HG03064 (cell line): ENCODE measurements around the gene TGOLN2.
A peak's percentile ranks its signal among the peaks of the same experiment; 100 is the strongest.
"Not testable (repeated sequence)": the region's sequence is repeated elsewhere in the genome, so short reads cannot be mapped to it uniquely, and the experiment has no call there.

ENCODE experiments used
- ATAC-seq: cut with Tn5 transposase; IDR thresholded peaks from one replicate; pipeline ENCODE4 v1.9.1; 2021; ENCODE audit warnings: low read depth; ENCODE audit not compliant: unreplicated experiment

Gene TGOLN2

GRCh38 chr2:85327822-85328617, at the start of gene TGOLN2:
TSS of gene TGOLN2 (minus strand) at chr2:85327989. CDS start at chr2:85327962, 27 bp downstream.
- ATAC-seq, result peak; percentile 88

GRCh38 chr2:85377083-85377482, 49.3 kb upstream of the TGOLN2 start:
- no peak for ATAC-seq

DNA sequence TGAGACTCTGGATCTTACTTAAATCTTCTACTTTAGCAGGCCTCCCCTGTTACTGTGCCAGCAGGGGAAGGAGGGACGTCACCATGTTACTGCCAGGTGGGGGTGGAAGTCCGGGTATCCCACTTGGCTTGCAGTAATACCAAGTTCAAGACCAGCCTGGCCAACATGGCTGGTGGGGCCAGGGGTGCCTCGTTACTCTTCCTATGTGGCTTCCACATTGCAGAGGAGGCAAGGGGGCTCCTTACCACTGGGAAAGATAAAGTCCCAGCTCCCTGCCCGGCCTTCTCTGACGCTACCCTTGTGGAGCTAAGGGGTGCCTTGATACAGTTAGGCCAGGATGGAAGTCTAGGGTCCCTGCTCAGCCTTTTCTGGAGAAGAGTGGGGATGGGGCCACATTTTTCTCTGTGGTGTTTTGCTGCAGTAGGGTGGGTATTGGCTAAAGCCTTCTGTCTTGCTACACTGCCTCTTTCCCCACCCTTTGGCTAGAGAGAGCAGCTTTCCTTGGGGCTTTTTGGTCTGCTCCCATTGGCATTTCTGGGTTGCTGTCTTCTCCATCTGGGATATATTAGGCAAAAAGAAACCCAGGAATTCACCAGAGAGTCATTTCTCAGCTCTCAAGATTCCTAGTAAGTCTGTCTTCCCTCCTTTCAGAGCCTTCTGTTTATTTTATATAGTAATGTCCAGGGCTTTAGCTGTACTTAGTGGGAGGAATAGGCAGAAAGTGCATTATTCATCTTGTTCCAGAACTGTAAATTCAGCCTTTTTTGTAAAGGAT, 48.7 kb upstream of the TGOLN2 start:
- ATAC-seq, result no peak

GRCh38 chr2:85371045-85371444, 43.3 kb upstream of the TGOLN2 start:
- ATAC-seq, result no peak

DNA sequence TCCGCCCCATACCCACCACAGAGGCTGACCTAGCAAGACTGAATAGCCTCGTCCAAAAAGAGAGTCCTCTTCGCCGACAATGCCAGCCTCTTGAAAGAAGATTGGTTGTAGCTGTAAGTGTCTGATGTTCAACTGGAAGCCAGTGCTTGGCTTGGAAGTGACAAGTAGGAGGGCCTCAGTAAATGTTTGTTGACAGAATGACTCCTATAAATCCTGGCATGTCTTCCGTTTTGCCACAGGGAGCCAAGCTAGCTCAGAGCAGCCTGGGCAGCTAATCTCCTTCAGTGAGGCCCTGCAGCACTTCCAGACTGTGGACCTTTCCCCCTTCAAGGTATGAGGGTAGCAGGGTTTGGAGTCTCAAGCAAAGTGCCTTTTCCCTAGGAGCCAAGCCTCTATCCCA, 41.7 kb upstream of the TGOLN2 start:
- no peak for ATAC-seq

DNA sequence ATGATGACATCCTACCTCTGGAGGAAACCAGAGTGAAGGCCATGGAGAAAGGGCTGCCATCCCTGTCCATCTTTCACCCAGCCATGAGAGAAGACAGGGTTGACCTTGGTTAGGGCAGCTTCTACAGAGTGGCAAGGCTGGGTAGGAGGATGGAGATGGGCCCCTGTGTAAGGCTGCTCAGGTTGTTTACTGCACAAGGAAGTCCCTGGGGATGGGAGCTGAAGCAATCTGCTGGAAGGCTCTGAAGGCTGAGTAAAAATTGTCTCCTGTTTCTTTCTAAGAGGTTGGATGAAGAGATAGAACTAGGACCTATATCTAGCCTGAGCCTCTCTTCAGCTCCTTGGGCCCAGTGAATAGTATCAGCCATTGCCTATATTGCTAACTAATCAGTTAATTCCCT, 41.1 kb upstream of the TGOLN2 start:
- ATAC-seq, result no peak

DNA sequence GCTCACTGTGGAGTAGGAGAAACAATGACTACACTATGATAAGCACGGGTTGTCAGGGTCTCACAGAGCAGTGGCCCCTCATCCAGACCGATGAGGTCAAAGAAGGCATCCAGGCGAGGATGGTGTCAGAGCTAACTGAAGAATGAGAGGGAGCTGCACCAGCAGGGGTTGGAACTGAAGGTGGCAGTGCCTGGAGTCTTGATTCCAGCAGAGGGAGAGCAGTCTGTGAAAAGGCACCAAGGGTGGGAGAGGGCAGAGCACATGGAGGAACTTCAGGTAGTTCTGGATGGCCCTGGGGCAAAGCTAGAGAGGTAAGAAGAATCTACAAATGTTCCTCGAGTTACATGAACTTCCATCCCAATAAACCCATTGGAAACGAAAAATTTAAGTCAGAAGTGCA, 39.4 kb upstream of the TGOLN2 start:
- ATAC-seq, result no peak

DNA sequence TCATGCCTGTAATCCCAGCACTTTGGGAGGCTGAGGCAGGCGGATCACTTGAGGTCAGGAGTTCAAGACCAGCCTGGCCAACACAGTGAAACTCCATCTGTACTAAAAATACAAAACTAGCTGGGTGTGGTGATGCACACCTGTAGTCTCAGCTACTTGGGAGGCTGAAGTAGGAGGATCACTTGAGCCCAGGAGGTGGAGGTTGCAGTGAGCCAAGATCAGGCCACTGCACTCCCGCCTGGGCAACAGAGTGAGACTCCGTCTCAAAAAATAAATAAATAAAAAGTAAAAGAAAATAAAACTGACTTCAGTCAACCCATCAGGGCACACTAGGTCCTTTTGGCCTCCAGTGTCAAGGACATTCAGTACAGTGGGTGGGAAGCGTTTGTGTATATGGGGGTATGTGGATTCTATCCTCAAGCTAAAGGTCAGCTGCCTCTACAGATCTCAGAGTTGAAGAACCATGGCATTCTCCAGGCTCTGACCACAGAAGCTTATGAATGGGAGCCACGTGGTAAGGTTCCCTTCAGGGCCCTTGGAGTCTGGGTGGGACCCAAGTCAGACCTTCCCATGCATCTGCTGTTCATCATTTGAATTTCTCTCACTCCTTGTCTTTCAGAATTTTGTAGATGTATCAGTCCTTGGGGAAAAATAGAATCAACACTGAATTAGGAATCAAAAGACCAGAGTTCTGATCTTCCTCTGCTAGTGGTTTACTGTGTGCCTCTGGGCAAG, 35.0 kb upstream of the TGOLN2 start:
- not testable (repeated sequence) for ATAC-seq

- ATAC-seq, result no peak
These were observed 29.9 kb upstream of the TGOLN2 start for GRCh38 chr2:85357736-85358135.

GRCh38 chr2:85356186-85356585, 28.4 kb upstream of the TGOLN2 start:
- ATAC-seq, result no peak

DNA sequence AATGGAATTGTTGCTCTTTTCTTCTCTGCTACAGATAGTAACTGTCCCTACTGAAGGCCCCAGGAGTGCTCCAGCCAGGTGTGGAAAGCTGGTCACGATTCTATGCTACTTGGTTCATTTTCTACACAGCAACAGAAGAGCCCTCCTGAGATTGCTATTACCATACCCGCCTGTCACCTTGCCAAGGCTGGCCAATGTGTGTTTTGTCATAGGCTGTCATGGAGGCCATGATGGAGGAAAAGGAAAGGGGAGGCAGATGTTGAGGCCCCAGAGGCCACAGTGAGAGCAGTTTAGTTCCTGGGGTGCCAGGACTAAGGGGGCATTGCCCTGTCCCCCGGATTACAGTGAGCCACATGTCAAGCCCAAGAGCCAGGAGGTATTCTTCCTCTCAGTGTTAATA, 27.7 kb upstream of the TGOLN2 start:
- no peak for ATAC-seq

DNA sequence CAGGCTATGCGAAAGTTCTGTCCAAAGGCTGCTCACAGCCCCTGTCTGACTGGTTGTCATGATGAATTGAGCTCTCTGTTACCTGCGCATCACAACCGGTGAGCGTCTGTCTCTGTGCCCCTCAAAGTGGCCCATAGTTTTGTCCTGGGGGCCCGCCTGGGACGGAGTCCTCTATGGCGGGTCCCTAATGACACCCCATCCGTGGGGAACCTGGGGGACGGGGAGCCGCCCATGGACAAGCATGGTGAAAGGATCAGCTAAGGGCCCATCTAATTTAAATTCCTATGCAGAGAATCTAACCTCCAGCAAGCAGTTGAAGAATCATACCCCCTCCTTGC, 27.3 kb upstream of the TGOLN2 start:
- no peak for ATAC-seq

DNA sequence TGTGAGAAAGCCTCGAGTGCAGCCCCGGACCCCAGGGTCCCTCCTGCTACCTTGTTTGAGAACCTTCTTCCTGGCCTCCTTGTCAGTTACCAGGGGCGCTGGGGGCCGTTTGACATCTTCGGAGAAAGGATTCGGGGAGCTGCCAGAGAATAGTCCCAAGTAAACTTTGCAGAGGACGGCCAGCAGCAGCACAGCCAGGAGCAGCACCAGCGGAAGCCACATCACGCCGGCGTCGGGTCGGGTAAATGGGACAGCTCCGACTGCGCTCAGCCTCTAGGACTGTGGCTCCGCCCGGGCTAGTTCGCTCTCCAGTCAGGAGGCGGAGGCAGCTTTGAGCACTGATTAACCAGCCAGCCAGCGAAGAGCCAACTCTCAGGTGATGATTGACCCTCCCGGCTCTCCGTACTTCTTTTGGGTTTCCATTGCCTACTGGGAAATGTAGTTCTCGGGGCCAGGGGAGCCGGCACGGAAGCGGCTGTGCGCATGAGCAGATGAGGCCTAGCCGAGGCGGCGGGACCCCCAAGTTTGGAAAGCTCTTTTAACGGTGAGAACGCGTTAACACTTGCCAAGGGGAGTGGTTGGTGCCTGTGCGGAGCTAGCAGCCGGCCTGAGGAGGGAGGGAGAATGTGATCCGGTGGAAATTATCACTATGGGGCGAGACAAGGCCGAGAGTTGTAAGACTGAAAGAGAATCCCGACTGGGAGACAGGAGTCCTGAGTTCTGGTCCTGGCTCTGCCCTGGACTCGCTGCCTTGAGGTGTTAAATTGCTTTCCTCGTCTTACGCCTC, 26.7 kb upstream of the TGOLN2 start, which contains the start of the genes ELMOD3 and RETSAT:
Gene ELMOD3, plus strand, starts transcription at position 484 of the 787 bp plus-strand sequence. CDS start 2,430 bp downstream, outside the sequence.
Gene RETSAT, minus strand, starts transcription at position 243 of the 787 bp plus-strand sequence. Its CDS starts 21 bp downstream, at position 222.
- peak; percentile 93 for ATAC-seq

DNA sequence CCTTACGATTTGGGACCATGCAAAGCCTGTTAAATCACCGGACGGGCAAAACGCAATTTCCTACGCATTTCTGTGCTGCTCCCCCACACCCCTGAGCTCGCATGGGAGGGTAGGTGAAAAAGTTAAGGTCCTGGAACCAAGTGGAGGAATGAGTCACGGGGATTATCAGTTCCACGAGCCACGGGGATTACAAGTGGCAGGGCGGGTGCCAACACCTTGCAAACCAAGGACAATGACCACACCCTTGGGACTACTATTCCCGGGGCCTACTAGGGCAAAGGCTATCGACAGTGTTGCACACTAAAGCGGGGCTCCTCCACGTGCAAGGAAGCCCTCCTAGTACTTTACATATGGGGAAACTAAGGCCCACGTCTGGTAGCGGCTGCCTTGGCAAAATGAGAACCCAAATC, 26.1 kb upstream of the TGOLN2 start:
- no peak for ATAC-seq

DNA sequence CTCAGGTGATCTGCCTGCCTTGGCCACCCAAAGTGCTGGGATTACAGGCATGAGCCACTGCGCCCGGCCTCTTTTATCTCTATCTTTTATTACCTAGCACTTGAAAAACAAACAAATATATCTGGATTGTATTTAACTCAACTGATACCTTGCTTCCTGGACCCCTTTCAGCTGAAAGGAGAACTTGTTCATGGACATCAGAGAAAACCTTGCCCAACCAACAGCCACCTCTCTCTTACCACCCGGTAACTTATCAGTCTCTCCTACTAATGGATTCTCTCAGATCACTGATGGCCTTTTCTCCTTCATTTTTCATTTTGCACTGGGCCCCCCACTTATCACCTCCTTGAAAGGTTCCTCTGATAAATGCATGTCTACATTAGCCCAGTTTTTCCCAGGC, 19.8 kb upstream of the TGOLN2 start:
- no peak for ATAC-seq

DNA sequence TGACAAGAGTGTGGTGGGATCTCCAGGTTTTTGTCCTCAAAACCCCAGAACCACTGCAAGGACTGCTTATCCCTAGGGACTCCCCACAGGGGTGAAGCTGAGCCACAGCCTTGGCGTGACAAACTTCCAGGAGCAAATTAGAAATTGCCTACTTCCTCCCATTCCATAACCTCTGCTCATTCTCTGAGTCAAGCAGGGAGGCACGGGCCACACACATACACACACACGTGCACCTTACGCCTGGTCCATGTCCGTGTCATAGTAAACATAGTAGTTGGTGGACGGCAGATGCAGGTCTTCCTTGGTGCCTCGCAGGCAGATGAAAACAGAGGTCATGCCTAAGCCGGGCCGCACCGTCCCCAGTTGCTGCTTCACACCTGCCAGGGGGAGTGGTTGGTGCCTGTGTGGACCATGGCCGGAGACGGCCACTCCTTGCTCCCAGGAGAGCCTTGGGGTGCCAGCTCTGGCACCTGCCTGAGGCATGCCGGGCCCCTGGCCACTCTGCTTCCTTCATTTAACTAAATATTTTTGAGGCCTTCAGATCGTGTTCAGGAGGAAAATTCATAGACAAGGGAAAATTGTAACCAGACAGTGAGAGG, 16.7 kb upstream of the TGOLN2 start:
- ATAC-seq, result no peak

GRCh38 chr2:85343207-85343895, 15.6 kb upstream of the TGOLN2 start:
- not testable (repeated sequence) for ATAC-seq

DNA sequence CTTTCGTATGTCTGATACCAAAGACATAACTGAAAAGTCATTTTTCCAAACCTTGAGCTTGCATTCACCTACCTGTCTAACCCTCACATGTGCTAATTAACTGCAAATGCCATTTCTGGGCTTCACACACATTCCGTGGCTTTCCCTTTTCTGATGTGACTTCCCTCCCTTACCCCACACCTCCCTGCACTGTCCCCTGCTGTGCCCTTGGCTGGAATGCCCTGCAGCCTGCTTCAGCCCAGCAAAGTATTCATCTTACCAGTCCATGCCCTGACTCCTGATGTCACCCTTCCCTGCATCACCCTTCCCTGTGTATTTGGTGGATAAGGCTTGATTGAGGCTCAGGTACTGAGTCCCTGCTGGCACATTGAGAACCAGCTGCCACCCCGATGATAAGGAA, 14.4 kb upstream of the TGOLN2 start:
- ATAC-seq, result no peak

DNA sequence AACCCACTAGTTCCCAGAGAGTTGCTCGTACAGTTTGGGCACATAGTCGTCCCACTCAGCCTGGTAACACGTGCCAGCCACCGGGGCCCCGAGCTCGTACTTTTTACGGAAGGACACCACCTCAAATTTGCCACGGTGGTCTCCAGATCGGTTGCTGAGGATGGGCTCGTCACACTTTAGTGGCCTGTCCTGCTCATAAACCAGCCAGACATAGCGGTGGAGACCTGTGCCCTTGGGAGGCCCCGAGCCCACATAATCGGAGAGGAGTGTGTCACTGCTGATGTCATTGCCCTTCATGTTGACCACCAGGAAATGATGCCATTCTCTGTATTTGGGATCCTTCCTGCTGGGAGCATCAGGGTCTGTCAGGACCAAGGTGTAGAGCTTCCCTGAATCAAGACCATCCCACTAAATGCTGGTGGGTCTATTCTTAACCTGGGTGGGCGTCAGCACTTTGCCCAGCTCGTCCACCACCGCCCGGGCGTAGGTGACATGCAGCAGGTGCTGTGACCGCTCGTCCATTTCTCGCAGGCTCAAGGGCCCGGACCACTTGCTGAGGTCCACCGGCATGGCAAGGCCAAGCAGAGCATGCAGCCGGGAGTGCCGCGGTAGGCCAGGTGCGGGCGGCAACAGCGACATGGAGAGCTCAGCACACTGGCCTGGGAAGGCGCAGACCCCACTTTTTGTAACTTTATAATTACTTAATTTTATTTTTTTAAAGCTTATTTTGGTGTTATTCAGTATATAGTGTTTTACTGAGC, 13.7 kb upstream of the TGOLN2 start:
- no peak for ATAC-seq
